Vagina (tissue), 2 donors: ENCODE data around the gene PLK5.

Experiments
- CTCF ChIP-seq, 3 experiments: fragments of 450-650 bp in 2 of 3; fragments of 200-600 bp in 1 of 3; sonication (generic) in 1 of 3; IDR thresholded peaks; one replicate each; pipeline ENCODE4 v1.5.1; 2017 to 2019; ENCODE audit warnings: antibody characterized with exemption in 3 of 3, mild to moderate bottlenecking in 2 of 3, moderate library complexity in 2 of 3
- POLR2A ChIP-seq, 2 donors: fragments of 450-650 bp; IDR thresholded peaks; one replicate each; pipeline ENCODE4 v1.6.1; 2017; ENCODE audit warnings: antibody characterized with exemption in 2 of 2, mild to moderate bottlenecking in 2 of 2, moderate library complexity in 2 of 2
- POLR2AphosphoS5 ChIP-seq, 2 donors: sonication (generic); formaldehyde crosslinking; IDR thresholded peaks; one replicate each; pipeline ENCODE4 v1.9.0; 2017; ENCODE audit warnings: antibody characterized with exemption in 2 of 2, mild to moderate bottlenecking in 2 of 2, low read depth in 1 of 2; ENCODE audit not compliant: insufficient read depth in 1 of 2

DNA sequence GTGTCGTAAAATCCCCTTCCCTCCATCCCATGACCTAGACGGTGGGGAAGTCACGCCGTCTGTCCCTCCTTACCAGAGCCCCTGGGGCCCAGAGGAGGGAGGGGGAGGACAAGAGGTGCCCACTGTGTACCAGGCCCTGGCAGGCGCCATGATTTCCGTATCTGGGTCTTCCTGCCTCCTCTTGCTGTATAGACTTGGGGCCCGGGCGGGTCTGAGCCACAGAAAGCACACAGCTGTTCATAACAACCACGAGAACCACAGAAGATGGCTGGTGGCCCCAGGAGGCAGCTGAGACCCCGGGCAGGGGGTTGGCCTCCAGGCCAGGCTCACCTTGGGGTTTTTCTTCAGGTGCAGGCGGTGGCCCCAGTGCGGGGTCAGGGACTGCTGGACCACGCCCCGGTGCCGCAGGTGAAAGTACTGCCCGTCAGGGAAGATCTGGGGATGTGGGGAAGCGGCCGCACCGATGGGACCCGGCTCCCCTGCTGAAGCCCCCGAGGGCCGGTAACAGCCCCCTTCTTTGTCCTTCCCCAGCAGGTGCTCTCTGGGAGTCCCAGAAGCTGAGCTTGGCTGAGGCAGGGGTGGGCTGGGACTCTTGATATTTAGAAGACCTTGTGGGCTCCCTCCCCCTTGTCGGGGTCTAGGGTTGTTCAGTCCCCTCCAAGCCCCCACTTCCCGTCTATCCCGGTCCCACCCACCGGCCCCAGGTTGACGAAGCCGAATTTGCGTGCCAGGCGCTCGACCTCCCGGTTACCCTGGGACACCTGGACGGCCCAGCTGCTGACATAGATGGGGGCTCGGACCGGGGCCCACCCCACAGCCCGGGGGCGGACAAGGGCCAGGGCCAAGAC is 34.2 kb upstream of the PLK5 start:
- no peak for TF ChIP-seq CTCF (IDR thresholded peaks at IDR 0.05)
- no peak for TF ChIP-seq POLR2A (IDR thresholded peaks at IDR 0.05)
- no peak for TF ChIP-seq POLR2AphosphoS5 (IDR thresholded peaks at IDR 0.05; ENCODE audit: insufficient read depth in 1 of 2, low read depth in 1 of 2)
